ENCODE data around the gene FAT2.

DNA sequence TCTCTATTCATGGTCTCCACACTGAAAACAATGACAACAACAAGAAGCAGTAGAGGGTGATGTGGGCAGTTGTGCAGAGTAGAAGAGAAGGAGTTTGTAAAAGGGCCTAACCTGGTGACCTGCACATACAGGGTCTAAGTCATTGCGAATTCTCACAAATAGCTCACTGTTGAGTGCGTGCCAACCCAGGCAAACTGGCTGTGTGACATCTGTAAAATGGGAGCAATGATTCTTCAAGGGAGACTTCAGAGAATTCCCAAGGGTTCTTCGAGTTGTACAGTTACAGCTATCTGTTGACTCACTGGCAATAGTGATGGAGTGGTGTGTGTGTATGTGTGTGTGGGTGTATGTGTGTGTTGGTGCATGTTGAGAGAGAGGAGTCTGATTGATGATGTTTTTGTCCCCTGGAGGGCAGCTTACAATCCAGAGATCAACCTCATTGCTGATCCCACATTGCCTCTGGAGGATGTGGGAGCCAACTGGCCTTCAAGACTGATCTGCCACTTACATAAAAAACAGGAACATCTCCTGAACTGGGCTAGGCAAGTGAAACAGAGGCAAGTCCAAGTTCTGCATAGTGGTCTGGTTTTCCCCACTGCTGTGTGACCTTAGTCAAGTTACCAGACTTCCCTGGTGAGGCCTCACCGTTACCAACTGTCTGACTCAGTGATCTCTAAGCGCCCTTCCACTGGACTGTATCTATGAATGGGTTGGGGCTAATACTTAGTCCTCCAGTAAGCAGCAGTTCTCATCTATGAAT, 3.2 kb downstream of the FAT2 start:
- TF ChIP-seq, protein P1, sequence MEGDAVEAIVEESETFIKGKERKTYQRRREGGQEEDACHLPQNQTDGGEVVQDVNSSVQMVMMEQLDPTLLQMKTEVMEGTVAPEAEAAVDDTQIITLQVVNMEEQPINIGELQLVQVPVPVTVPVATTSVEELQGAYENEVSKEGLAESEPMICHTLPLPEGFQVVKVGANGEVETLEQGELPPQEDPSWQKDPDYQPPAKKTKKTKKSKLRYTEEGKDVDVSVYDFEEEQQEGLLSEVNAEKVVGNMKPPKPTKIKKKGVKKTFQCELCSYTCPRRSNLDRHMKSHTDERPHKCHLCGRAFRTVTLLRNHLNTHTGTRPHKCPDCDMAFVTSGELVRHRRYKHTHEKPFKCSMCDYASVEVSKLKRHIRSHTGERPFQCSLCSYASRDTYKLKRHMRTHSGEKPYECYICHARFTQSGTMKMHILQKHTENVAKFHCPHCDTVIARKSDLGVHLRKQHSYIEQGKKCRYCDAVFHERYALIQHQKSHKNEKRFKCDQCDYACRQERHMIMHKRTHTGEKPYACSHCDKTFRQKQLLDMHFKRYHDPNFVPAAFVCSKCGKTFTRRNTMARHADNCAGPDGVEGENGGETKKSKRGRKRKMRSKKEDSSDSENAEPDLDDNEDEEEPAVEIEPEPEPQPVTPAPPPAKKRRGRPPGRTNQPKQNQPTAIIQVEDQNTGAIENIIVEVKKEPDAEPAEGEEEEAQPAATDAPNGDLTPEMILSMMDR (IDR thresholded peaks at IDR 0.05; ENCODE audit: insufficient read depth, low read length) = no peak
- TF ChIP-seq GABPA (IDR thresholded peaks at IDR 0.05; ENCODE audit: low read depth) (no peak), POLR2AphosphoS5 (IDR thresholded peaks at IDR 0.05; ENCODE audit: low read depth) (no peak)
